C1 segment of cervical spinal cord (tissue), 14 donors: ENCODE data around the gene PCDHA10.

ENCODE experiments used
- DNase-seq, 14 donors: peaks; one replicate each; lab custom pipeline; 2025; lab: John Stamatoyannopoulos, UW

The PCDHA10 gene

GRCh38 chr5:140883927-140884697 is 28.4 kb downstream of the PCDHA10 start:
- DNase-seq = no peak

- DNase-seq = no peak
Measured at GRCh38 chr5:140916325-140916724, 60.6 kb downstream of the PCDHA10 start.
